Fibroblast of lung (primary cell): Measurements from ENCODE around the gene BEX1. TPM values are rescaled to one million over a fixed set of nuclear protein-coding genes. Genes with fewer than 3 reads are reported as not detected.
A peak's percentile ranks its signal among the peaks of the same experiment; 100 is the strongest.
"Not testable (repeated sequence)": the region's sequence is repeated elsewhere in the genome, so short reads cannot be mapped to it uniquely, and the experiment has no call there.

ENCODE experiments used
- DNase-seq, 2 donors: peaks; one replicate each; pipeline versions ENCODE4 v3.0.0 to v3.0.0-alpha.2; 2010; ENCODE audit warnings: low read depth in 2 of 2
- H2AFZ ChIP-seq: 2 replicates; pipeline ENCODE4 v1.5.1; 2012; ENCODE audit warnings: low read length, control low read depth, inconsistent platforms
- H3K27ac ChIP-seq: 2 replicates; pipeline ENCODE4 v1.5.1; 2011; ENCODE audit warnings: low read length, control low read depth; ENCODE audit not compliant: insufficient read depth
- H3K27me3 ChIP-seq: 2 replicates; pipeline ENCODE4 v1.5.1; 2011; ENCODE audit warnings: mild to moderate bottlenecking, low read length; ENCODE audit not compliant: control insufficient read depth, insufficient read depth
- H3K36me3 ChIP-seq: 2 replicates; pipeline ENCODE4 v1.5.1; 2011; ENCODE audit warnings: low read length; ENCODE audit not compliant: control insufficient read depth, insufficient read depth
- H3K4me1 ChIP-seq: 2 replicates; pipeline ENCODE4 v1.5.1; 2011; ENCODE audit warnings: low read length; ENCODE audit not compliant: control insufficient read depth, insufficient read depth; ENCODE audit errors: extremely low read depth
- H3K4me2 ChIP-seq: 2 replicates; pipeline ENCODE4 v1.5.1; 2011; ENCODE audit warnings: low read length, control low read depth; ENCODE audit not compliant: insufficient read depth; ENCODE audit errors: extremely low read depth
- H3K4me3 ChIP-seq, 4 experiments: fragments of 200-600 bp in 1 of 4; sonication (generic) in 1 of 4; replicated peaks in 1 of 4; 2 replicates each; pipeline ENCODE4 v1.5.1; 2011 to 2016; ENCODE audit warnings: low read length in 4 of 4, low read depth in 3 of 4, mild to moderate bottlenecking in 3 of 4, control low read depth in 2 of 4, inconsistent platforms in 1 of 4, mixed read lengths in 1 of 4; ENCODE audit not compliant: insufficient read depth in 1 of 4; ENCODE audit errors: control extremely low read depth in 1 of 4
- H3K79me2 ChIP-seq: 2 replicates; pipeline ENCODE4 v1.5.1; 2012; ENCODE audit warnings: mild to moderate bottlenecking, low read length, inconsistent platforms; ENCODE audit not compliant: control insufficient read depth, insufficient read depth
- H3K9ac ChIP-seq: 2 replicates; pipeline ENCODE4 v1.5.1; 2011; ENCODE audit warnings: mild to moderate bottlenecking, low read length, control low read depth; ENCODE audit not compliant: insufficient read depth
- H3K9me3 ChIP-seq: 2 replicates; pipeline ENCODE4 v1.5.1; 2012; ENCODE audit warnings: low read depth, low read length; ENCODE audit not compliant: control insufficient read depth, insufficient read depth
- H4K20me1 ChIP-seq: 2 replicates; pipeline ENCODE4 v1.5.1; 2011; ENCODE audit warnings: low read length; ENCODE audit not compliant: control insufficient read depth, insufficient read depth; ENCODE audit errors: extremely low read depth
- CTCF ChIP-seq, 2 donors: IDR thresholded peaks in 1 of 2; conservative IDR thresholded peaks in 1 of 2; 1 replicate in 1 of 2; 2 replicates in 1 of 2; pipeline ENCODE4 v1.5.1; 2011 to 2012; ENCODE audit warnings: low read length in 2 of 2, control low read depth in 1 of 2, inconsistent platforms in 1 of 2, low read depth in 1 of 2, mild to moderate bottlenecking in 1 of 2
- EZH2 ChIP-seq: IDR thresholded peaks from 2 replicates; pipeline ENCODE4 v1.5.1; 2012; ENCODE audit warnings: low read length, control low read depth, mild to moderate bottlenecking; ENCODE audit errors: missing control alignments
- polyA minus RNA-seq: library from RNA; depleted of rRNA, polyadenylated mRNA; stranded (reverse); fragments of >200 nt; gene quantifications from 2 replicates; pipeline ENCODE4 v1.2.3, GENCODE V29; 2011; ENCODE audit warnings: low replicate concordance
- polyA plus RNA-seq, 2 donors: library from polyadenylated mRNA; depleted of rRNA in 1 of 2; stranded (reverse) in 1 of 2; unstranded in 1 of 2; fragments of >200 nt; gene quantifications; 2 replicates each; pipeline ENCODE4 v1.2.1, GENCODE V29; 2011 to 2012; ENCODE audit warnings: missing spikeins in 1 of 2
- total RNA-seq: library from RNA; depleted of rRNA; stranded (reverse); fragments of >200 nt; gene quantifications from 2 replicates; pipeline ENCODE4 v1.2.1, GENCODE V29; 2014

BEX1 gene
- total RNA-seq (not detected in 2 replicates), polyA plus RNA-seq (0.17 and 44.5 TPM in 2 replicates), polyA minus RNA-seq (0.67 TPM in 1 of 2 replicates, not detected in the other)
- 0.32 and 40.2 TPM in 2 replicates for polyA plus RNA-seq (2012)

- Histone ChIP-seq H2AFZ (no peak within 1 kb of the TSS), H3K27me3 (no peaks in the 10 kb centered on the region), H3K4me2 (no peak within 1 kb of the TSS), H3K9me3 (no peaks in the 10 kb centered on the region), H3K79me2 (no peaks in the 10 kb centered on the region), H3K9ac (peak within 1 kb of the TSS; percentile 37), H3K4me1 (no peaks in the 10 kb centered on the region), H3K27ac (no peak within 1 kb of the TSS), H3K4me3 (peak within 1 kb of the TSS in 2 of 4 experiments; percentile 10 to 28), H4K20me1 (no peaks in the 10 kb centered on the region), H3K36me3 (no peaks in the 10 kb centered on the region)
- peak; percentile 32 to 52 for DNase-seq
- TF ChIP-seq EZH2 (no peak), CTCF (conservative IDR thresholded peaks at IDR 0.05 in 1 of 2, IDR thresholded peaks at IDR 0.05 in 1 of 2; ENCODE audit: low read depth in 1 of 2, low read length in 2 of 2) (no peak)
Observed at GRCh38 chrX:103063918-103064434, at the start of gene BEX1. BEX1 (minus strand) TSS chrX:103064171; CDS start chrX:103063274, 897 bp downstream.

GRCh38 chrX:103109497-103109896, 45.5 kb upstream of the BEX1 start:
- not testable (repeated sequence) for H3K4me1 ChIP-seq, H3K79me2 ChIP-seq

GRCh38 chrX:103107836-103108235, 43.9 kb upstream of the BEX1 start:
- TF ChIP-seq EZH2 (no peak), CTCF (conservative IDR thresholded peaks at IDR 0.05 in 1 of 2, IDR thresholded peaks at IDR 0.05 in 1 of 2; ENCODE audit: low read depth in 1 of 2, low read length in 2 of 2) (no peak)
- DNase-seq = peak in 1 of 2 donors; percentile 36

More at GRCh38 chrX:103109497-103109896, 45.5 kb upstream of the BEX1 start:
- not testable (repeated sequence) for H3K36me3 ChIP-seq, DNase-seq, H3K4me3 ChIP-seq, H3K4me2 ChIP-seq, H3K27ac ChIP-seq, H4K20me1 ChIP-seq, H3K9me3 ChIP-seq, H2AFZ ChIP-seq, H3K9ac ChIP-seq, H3K27me3 ChIP-seq

GRCh38 chrX:103107227-103107737, 43.3 kb upstream of the BEX1 start:
- not testable (repeated sequence) for H3K79me2 ChIP-seq, H3K9ac ChIP-seq, H3K4me3 ChIP-seq, H3K27me3 ChIP-seq, H3K9me3 ChIP-seq, H3K4me1 ChIP-seq, H3K4me2 ChIP-seq, DNase-seq, H4K20me1 ChIP-seq, H3K36me3 ChIP-seq, H3K27ac ChIP-seq, H2AFZ ChIP-seq

More at GRCh38 chrX:103107836-103108235, 43.9 kb upstream of the BEX1 start:
- Histone ChIP-seq H3K9me3 (no peaks in the 10 kb centered on the region), H3K4me2 (no peak overlapping the region), H3K27me3 (no peaks in the 10 kb centered on the region), H3K4me3 (no peak overlapping the region), H3K27ac (no peak overlapping the region), H4K20me1 (no peaks in the 10 kb centered on the region), H3K4me1 (no peaks in the 10 kb centered on the region), H3K9ac (no peak overlapping the region), H3K79me2 (no peaks in the 10 kb centered on the region), H3K36me3 (no peaks in the 10 kb centered on the region), H2AFZ (no peak overlapping the region)

GRCh38 chrX:103104370-103104769, 40.4 kb upstream of the BEX1 start:
- not testable (repeated sequence) for DNase-seq, H3K4me3 ChIP-seq, H3K9ac ChIP-seq, H3K9me3 ChIP-seq, H3K36me3 ChIP-seq, H3K27ac ChIP-seq, H4K20me1 ChIP-seq, H3K27me3 ChIP-seq, H3K4me2 ChIP-seq, H3K4me1 ChIP-seq, H3K79me2 ChIP-seq, H2AFZ ChIP-seq
